ENCODE measurements around the gene KANSL1L.

Gene KANSL1L, protein sequence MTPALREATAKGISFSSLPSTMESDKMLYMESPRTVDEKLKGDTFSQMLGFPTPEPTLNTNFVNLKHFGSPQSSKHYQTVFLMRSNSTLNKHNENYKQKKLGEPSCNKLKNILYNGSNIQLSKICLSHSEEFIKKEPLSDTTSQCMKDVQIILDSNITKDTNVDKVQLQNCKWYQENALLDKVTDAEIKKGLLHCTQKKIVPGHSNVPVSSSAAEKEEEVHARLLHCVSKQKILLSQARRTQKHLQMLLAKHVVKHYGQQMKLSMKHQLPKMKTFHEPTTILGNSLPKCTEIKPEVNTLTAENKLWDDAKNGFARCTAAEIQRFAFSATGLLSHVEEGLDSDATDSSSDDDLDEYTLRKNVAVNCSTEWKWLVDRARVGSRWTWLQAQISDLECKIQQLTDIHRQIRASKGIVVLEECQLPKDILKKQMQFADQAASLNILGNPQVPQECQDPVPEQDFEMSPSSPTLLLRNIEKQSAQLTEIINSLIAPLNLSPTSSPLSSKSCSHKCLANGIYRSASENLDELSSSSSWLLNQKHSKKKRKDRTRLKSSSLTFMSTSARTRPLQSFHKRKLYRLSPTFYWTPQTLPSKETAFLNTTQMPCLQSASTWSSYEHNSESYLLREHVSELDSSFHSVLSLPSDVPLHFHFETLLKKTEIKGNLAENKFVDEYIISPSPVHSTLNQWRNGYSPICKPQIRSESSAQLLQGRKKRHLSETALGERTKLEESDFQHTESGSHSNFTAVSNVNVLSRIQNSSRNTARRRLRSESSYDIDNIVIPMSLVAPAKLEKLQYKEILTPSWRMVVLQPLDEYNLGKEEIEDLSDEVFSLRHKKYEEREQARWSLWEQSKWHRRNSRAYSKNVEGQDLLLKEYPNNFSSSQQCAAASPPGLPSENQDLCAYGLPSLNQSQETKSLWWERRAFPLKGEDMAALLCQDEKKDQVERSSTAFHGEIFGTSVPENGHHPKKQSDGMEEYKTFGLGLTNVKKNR

DNA sequence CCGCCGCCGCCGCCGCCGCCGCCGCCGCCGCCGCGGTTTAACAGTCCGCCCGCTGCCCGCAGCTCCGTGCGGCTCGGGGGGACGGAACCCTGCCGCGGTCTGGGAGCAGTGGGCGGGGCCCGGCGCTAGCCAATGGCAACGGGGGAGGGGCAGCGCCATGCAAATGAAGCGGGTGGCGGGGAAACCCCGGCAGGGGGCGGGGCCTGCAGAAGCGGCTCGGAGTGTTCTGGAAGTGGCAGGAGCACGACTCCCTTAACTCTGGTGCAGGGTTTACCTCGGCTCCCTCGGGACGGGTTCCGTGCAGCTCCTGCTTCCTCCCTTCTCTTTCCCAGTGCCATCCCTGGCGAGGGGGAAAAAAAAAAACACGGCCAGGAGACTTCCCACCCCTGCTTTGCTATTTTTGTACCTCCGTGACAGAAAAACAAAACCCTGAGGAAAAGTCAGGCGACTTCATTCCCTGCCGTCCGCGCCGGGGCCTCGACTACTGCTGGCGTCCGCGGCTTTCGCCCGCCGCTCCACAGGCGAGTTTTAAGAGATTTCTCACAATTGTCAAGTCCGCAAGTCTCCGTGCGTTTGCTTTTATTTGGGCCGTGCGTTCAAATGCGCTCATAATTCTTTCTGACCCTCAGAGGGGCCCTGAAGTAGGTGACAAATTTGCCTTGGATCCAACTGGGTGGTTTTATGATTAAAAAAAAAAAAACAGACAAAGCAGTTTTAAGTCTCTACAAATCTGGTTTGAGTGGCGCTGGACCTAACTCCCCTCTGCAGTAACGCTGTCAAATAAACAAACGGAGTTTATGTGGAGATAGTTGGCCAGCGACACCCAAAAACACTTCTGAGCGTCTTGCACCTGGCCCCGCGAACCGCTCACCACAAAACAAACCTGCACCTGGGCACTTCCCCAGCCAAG lies at the start of gene KANSL1L:
Gene KANSL1L, minus strand, starts transcription at position 101 of the 910 bp plus-strand sequence. CDS start 16,827 bp downstream, outside the sequence.
- in situ Hi-C loops (cut with MboI; ENCODE audit: low sequenced_read_pairs) = no loop called here

DNA sequence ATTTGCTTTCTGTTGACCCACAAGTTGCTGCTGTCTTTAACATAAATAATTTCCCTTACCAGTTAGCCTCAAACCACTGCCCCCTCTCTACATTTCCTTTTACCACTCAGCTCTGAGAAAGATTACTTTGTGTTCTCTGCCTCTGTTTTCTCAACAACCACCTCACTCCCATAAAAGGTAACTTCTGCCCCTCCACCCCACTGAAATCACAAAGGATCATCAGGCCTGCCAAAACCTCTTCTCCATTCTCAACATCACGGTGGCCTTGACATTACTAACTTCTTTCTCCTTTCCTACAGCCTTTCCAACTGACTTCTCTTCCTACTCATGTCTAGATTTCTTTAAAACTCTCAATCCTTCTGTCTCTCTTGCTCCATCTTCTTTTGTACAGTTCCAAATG lies 43.9 kb upstream of the KANSL1L start:
- in situ Hi-C loops (cut with MboI; ENCODE audit: low sequenced_read_pairs) = no loop called here

DNA sequence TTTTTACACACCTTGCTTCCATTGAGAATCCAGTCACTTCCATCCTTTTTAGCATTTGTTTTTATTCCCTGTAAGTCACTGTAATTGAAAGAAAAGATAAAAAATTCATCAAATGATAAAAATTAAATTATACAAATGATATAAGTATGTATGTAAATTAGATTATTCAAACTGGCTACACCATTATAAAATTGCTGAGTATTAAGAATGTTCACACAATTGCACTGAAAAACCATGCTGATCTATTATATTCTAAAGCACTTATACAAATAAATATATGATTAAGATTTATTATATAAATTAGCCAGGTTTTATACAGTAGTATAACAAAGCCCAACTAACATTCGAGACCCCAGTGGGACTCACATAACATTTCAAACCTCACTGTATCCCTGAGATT lies 39.0 kb upstream of the KANSL1L start:
- in situ Hi-C loops (cut with MboI; ENCODE audit: low sequenced_read_pairs) = no loop called here

DNA sequence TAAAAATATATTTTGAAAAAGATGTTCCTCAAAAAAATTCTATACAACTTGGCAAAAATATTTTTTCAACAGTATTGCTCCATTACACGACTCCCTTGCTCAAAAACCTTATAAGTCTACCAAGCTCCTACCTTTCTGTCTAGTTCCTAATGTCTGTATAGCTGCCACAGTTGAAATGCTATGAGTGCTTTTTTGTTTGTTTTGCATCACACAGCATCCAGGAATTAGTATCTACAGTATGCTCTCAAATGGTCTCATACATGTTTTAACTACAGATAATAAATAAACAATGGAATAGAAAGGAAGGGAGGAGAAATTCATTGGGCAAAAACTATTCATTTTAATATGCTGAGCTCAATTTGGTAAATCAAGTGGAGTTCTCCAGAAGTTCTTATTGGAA lies 36.7 kb upstream of the KANSL1L start:
- in situ Hi-C loops (cut with MboI; ENCODE audit: low sequenced_read_pairs) = no loop called here

DNA sequence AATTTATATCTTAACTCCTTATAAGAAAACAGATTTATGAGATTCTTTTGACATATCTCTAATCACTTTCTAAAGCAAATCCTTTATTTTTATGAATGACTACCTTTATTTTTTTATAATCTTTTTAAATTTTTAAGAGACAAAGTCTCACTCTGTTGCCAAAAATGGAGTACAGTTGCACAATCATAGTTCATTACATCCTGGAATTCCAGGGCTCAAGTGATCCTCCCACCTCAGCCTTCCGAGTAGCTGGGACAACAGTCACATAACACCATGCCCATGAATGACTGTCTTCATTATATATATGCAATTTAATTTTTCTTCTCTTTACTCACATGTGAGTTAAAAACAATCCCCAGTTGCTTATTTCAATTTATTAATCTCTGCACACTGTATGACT lies 32.3 kb upstream of the KANSL1L start:
- in situ Hi-C loops (cut with MboI; ENCODE audit: low sequenced_read_pairs) = no loop called here

DNA sequence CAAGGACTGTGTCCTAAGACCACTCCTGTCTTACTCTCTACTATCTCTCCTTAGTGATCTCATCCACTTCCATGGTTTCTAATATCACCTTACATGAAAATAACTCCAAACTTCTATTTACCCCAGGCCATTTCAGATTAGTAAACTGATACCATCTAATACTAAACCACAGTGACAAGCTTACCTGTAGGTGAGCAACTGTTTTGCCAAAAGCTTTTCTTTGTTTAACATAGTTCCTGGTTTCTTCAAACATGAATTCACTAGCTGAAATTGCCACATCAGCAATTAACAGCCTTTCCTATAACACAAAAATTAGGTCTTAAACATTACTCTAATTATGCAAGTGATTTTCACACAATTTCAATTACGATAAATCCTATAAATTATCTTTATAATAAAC lies 31.9 kb upstream of the KANSL1L start:
- in situ Hi-C loops (cut with MboI; ENCODE audit: low sequenced_read_pairs) = no loop called here

DNA sequence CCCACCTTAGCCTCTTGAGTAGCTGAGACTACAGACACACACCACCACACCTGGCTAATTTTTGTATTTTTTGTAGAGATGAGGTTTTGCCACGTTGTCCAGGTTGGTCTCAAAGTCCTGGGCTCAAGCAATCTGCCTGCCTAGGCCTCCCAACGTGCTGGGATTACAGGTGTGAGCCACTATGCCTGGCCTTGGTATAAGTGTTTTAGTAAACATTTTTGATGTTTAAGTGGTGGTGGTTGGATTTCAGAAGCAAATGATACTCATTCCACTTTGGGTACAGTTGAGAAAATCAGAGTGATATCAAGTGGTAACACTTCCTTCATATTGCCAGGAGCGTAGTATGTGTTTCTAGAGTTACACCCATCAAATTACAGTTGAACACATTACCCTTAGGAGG lies 28.6 kb upstream of the KANSL1L start:
- in situ Hi-C loops (cut with MboI; ENCODE audit: low sequenced_read_pairs) = loop anchor here (5.0 to 25.0 kb wide), 2 partner anchors 228 to 1838 kb away; no protein-coding TSS in a partner anchor

DNA sequence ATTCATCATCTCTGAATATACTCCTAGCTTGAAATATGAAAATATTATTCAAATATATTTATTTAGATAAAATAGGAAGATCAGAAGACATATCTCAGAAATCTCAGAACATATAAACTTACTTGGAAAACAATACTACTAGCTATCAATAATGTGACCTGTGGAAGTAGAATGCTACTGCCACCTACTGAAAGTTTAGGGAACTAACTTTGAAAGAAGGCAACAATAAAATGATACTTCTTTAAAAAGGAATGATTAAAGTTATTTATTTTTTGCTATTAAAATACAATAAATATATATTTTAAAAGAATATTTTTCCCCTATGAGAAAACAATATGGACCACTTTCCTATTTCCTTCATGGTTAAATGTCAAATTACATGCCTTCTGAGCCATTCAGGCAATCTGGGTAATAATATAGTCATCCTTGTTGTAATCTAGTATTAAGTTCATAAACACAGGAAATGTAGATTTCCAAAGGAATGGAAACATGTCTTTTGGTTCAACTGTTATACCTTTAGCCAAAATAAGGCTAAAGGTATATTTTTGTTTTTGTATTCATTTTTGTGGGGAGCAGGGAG lies 28.1 kb upstream of the KANSL1L start:
- in situ Hi-C loops (cut with MboI; ENCODE audit: low sequenced_read_pairs) = loop anchor here (5.0 to 25.0 kb wide), 2 partner anchors 227 to 1837 kb away; no protein-coding TSS in a partner anchor

DNA sequence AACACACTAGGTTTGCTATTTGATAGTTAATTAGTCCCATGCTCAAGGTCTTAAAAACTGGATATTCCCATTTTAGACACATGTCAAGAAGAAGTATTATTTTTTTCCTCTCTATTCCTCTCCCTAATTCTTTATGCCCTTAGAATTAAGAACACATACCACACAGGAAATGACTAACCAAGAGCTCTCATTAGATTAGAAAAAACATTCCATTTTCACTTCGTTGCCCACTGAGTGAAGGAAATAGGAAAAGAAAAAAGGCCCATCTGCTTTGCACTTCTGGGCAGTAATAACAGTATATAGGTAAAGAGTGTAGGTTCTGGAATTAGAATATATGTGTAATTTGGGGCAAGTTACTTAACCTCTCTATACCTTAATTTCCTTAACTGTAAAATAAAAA lies 27.1 kb upstream of the KANSL1L start:
- in situ Hi-C loops (cut with MboI; ENCODE audit: low sequenced_read_pairs) = loop anchor here (5.0 to 25.0 kb wide), 2 partner anchors 226 to 1836 kb away; no protein-coding TSS in a partner anchor

DNA sequence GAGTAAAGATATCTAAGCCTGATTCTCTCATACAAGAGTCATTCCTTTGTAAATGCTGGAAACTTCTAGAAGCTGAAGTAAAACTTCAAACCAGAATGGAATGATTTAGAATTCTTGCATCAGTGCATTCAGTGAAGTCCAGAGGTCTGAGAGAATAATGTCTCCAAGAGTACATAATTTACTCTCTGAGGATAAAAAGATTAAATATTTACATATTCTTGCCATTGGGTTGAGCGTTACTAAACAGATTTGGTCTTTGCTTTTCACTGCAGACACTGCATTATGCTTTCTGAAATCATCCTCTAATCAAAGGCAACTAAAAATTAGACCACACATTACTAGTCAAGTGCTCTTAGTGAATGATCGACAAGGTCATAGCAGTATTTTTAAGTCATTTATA lies 26.5 kb upstream of the KANSL1L start:
- in situ Hi-C loops (cut with MboI; ENCODE audit: low sequenced_read_pairs) = loop anchor here (5.0 to 25.0 kb wide), 2 partner anchors 225 to 1835 kb away; no protein-coding TSS in a partner anchor

DNA sequence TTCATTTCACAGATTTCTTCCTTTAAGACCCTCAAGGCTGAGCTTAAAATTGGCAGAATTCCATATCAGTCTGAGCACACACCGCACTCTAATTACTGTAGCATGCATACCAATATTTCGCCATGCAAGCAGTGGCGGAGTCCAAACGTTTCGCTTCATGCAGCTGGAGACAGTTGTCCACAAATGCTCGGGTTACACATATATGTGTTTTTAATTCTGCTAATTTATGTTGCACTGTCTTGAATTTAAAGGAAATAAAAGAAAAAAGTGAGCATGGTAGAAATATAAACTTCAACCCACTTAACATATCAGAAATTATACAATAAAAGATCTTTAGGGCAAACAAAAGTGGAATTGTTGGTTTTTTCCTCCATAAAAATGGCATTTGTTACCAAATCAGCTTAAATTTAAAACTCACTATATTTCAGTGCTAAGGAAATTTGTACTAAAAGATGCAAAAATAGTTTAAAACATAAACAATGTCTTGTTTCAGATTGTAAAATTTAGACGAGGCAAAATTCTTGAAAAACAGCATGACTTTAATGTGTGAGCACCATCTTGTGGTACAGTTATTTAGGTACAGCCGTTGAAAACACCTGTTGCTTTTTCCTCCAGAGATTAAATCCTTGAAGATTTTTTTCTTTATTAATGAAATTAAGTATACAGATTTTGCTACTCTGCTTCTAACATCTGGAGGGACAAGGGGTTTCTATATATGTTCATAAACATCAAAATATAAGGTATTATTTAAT lies 24.1 kb upstream of the KANSL1L start:
- in situ Hi-C loops (cut with MboI; ENCODE audit: low sequenced_read_pairs) = loop anchor here (5.0 to 25.0 kb wide), 2 partner anchors 223 to 1833 kb away; no protein-coding TSS in a partner anchor

DNA sequence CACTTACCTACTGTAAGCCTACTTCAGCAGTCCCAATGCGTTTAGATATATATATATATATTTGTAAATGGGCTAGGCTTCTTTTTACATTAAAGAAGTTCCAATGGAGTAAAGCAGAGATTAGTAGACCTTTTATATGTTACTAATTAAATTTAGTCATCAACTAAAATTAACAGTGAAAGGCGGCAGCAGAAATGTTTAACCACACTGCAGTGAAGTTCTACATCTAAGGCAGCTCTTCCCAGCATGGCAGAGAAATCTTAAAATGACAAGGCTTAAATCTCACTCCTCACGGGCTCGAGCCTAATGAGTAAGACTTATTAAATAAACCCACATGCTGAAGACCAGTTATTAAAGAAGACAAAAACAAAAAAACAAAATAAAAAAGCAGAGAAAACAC lies 19.1 kb upstream of the KANSL1L start:
- in situ Hi-C loops (cut with MboI; ENCODE audit: low sequenced_read_pairs) = loop anchor here (25.0 kb wide), 1 partner anchor 1828 kb away; no protein-coding TSS in a partner anchor

DNA sequence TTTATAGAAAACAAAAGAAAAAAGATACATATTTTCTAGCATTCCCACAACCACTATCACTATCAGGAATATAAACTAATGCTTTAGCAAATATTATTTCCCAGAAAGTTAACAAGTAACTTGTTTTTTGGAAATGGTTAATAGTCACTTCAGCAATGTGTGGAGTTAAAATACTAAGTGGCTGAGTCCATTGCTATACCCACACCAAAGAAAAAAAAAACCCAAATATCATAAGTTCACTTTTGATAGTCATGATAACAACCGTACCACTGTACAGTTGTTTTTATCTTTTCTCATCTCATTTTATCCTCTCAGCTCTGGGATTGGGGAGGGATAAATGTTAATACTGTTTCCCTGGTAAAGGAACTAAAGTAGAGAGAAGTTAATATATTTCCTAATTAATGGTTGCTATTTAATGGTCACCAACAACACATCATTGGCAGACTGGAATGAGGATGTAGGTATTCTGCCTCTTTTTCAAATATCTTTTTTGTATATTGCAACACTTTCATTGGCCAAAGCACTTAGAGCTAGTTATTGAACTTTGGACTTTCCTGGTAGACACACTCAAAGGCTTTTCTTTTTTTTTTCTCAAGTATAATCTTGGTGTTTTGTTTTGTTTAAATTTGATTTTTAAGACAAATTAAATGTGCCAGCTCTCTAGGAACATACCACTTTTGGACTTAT lies 18.4 kb upstream of the KANSL1L start:
- in situ Hi-C loops (cut with MboI; ENCODE audit: low sequenced_read_pairs) = loop anchor here (25.0 kb wide), 1 partner anchor 1827 kb away; no protein-coding TSS in a partner anchor

DNA sequence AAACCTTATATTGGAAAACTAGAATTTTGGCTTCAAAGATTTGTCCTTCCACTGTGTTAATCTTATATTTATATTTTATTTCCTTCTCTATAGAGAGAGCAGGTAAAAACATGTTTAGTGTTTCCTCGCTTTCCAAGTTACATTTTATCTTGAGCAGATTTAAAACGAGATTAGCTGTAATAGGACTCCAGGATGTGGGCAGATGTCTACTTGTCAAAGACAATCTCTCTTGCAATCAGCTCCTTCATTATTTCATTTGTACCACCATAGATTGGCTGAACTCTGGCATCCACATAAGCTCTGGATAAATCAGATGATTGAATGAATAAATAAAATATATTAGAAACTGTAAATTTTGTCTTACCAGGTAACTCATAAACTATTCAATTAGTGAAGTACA lies 17.5 kb upstream of the KANSL1L start:
- in situ Hi-C loops (cut with MboI; ENCODE audit: low sequenced_read_pairs) = loop anchor here (25.0 kb wide), 1 partner anchor 1826 kb away; no protein-coding TSS in a partner anchor

DNA sequence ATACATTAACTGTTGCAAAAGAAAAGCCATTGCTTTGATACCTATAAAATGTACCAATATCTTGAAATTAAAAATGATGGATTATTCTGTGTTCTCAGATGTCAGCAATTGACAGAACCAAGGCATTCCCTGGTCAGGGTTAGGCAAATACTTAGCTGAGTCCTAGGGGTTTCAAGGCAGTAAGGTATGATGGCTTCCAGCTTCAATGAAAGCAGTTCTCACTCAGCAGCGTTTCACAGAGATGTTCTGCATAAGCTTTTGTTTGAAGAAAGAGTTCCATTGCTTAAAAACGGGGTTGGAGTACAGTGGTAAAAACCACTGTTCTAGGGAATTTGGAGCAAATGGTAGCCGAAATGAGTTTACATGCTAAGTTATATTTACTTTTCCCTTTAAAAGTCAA lies 17.0 kb upstream of the KANSL1L start:
- in situ Hi-C loops (cut with MboI; ENCODE audit: low sequenced_read_pairs) = loop anchor here (25.0 kb wide), 1 partner anchor 1826 kb away; no protein-coding TSS in a partner anchor

DNA sequence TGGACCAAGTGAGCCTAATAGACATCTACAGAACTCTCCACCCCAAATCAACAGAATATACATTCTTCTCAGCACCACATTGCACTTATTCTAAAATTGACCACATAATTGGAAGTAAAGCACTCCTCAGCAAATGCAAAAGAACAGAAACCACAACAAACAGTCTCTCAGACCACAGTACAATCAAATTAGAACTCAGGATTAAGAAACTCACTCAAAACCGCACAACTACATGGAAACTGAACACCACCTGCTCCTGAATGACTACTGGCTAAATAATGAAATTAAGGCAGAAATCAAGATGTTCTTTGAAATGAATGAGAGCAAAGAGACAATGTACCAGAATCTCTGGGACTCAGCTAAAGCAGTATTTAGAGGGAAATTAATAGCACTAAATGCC lies 12.7 kb upstream of the KANSL1L start:
- in situ Hi-C loops (cut with MboI; ENCODE audit: low sequenced_read_pairs) = loop anchor here (25.0 kb wide), 1 partner anchor 1822 kb away; no protein-coding TSS in a partner anchor

DNA sequence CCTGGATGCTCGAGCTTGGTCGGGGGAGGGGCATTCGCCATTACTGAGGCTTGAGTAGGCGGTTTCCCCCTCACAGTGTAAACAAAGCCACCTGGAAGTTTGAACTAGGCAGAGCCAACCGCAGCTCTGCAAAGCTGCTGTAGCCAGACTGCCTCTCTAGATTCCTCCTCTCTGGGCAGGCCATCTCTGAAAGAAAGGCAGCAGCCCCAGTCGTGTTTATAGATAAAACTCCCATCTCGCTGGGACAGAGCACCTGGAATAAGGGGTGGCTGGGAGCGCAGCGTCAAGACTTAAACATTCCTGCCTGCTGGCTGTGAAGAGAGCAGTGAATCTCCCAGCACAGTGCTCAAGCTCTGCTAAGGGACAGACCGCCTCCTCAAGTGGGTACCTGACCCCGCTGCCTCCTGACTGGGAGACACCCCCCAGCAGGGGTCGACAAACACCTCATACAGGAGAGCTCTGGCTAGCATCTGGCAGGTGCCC lies 10.4 kb upstream of the KANSL1L start:
- in situ Hi-C loops (cut with MboI; ENCODE audit: low sequenced_read_pairs) = loop anchor here (25.0 kb wide), 1 partner anchor 1819 kb away; no protein-coding TSS in a partner anchor

All from HL-60/S4 (cell line).